Ascending aorta (tissue), 2 donors: ENCODE results near the gene PHF1. TPM values are rescaled to one million over a fixed set of nuclear protein-coding genes. Genes with fewer than 3 reads are reported as not detected.

Source experiments
- DNase-seq, 2 donors: peaks; one replicate each; pipeline ENCODE4 v3.0.0-alpha.2; 2019; ENCODE audit warnings: low spot score in 2 of 2
- H3K27ac ChIP-seq, 2 donors: fragments of 200-600 bp; sonication (generic); one replicate each; pipeline ENCODE4 v1.5.1; 2016 to 2017; ENCODE audit warnings: mild to moderate bottlenecking in 1 of 2
- H3K27me3 ChIP-seq: fragments of 200-600 bp; sonication (generic); one replicate; pipeline ENCODE4 v1.5.1; 2017
- H3K36me3 ChIP-seq, 2 donors: fragments of 200-600 bp; sonication (generic); one replicate each; pipeline ENCODE4 v1.5.1; 2016
- H3K4me1 ChIP-seq, 2 donors: fragments of 200-600 bp; sonication (generic); one replicate each; pipeline ENCODE4 v1.5.1; 2016 to 2017; ENCODE audit warnings: mild to moderate bottlenecking in 1 of 2
- H3K4me3 ChIP-seq, 2 donors: fragments of 200-600 bp; sonication (generic); one replicate each; pipeline ENCODE4 v1.5.1; 2016 to 2017; ENCODE audit warnings: mild to moderate bottlenecking in 1 of 2
- H3K9me3 ChIP-seq, 2 donors: fragments of 200-600 bp; sonication (generic); one replicate each; pipeline ENCODE4 v1.5.1; 2016
- CTCF ChIP-seq, 3 experiments: fragments of 200-600 bp in 2 of 3; fragments of 450-650 bp in 1 of 3; sonication (generic) in 2 of 3; IDR thresholded peaks; one replicate each; pipeline ENCODE4 v1.5.1; 2016 to 2019; ENCODE audit warnings: antibody characterized with exemption in 3 of 3, mild to moderate bottlenecking in 1 of 3, moderate library complexity in 1 of 3
- intact Hi-C: fragments of 100-400 bp; cut with DNase I; formaldehyde crosslinking; loops from one replicate; pipeline ENCODE4 v1.15.1; 2023
- total RNA-seq: library from RNA; depleted of rRNA; stranded (reverse); fragments of >200 nt; gene quantifications from one replicate; pipeline ENCODE4 v1.1.0, GENCODE V29; 2016

Gene PHF1
- total RNA-seq, 1 donor from 2014 or later, result 30.5 TPM

DNA sequence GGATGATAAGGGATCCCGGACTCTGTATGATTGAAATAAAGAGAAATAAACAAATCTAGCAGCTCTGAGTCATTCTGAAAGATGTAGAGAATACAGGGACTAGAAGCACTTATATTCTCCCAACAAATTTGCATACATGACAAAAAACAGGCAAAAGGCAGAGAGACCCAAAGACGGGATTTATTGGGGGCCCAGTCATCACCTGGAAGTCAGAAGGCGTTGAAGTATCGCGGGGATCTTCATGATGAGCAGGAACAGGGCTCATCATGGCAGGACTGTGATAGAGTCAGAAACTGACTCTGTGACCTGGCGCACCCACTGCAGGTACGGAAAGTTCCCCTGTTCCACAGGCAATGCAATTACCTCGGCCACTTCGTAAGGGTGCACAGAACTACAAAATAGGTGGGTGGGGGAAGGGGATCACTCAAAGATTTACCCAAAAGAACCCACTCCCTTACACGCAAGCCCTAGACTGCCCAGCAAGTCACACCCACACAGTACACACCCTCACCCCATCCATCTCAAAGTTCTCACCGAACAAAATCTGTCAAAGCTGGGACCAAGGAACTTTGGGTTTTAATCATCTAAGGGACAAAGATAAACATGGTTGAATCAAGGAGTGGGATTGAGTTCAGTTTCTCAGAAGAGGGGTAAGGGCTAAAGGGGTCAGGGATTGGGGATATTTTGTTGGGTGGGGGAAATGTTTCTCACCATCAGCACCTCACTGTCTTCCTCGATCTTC is 5.7 kb downstream of the PHF1 start:
- Histone ChIP-seq H3K4me1 (peaks cover 23 to 40% of the 10 kb centered on the region in 2 donors), H3K4me3 (peak overlapping the region; percentile 82 to 85), H3K27ac (peak overlapping the region; percentile 91 to 95), H3K9me3 (no peaks in the 10 kb centered on the region), H3K36me3 (peaks cover 32 to 40% of the 10 kb centered on the region in 2 donors), H3K27me3 (no peaks in the 10 kb centered on the region)
- intact Hi-C loops, result loop anchor here (5.0 to 10.0 kb wide), 5 partner anchors 144 to 1872 kb away; partner anchors contain the start of genes AGPAT1, ATP6V1G2, DDX39B and NFKBIL1
- DNase-seq, result no peak
- no peak for TF ChIP-seq CTCF (IDR thresholded peaks at IDR 0.05)

GRCh38 chr6:33417128-33417902 is 6.5 kb downstream of the PHF1 start:
- peak overlapping the region; percentile 82 to 85 for H3K4me3 ChIP-seq
- no peak for TF ChIP-seq CTCF (IDR thresholded peaks at IDR 0.05)
- H3K4me1 ChIP-seq, result peaks cover 17 to 33% of the 10 kb centered on the region in 2 donors
- intact Hi-C loops, result loop anchor here (5.0 to 10.0 kb wide), 5 partner anchors 145 to 1873 kb away; partner anchors contain the start of genes AGPAT1, ATP6V1G2, DDX39B and NFKBIL1
- H3K36me3 ChIP-seq, result peaks cover 32 to 37% of the 10 kb centered on the region in 2 donors
- H3K27ac ChIP-seq, result peak overlapping the region; percentile 91 to 95
- no peaks in the 10 kb centered on the region for H3K9me3 ChIP-seq
- no peak for DNase-seq
- H3K27me3 ChIP-seq, result no peaks in the 10 kb centered on the region

GRCh38 chr6:33417903-33418689 is 7.3 kb downstream of the PHF1 start, which contains the start of gene CUTA:
CUTA (minus strand) TSS chr6:33418107; CDS start chr6:33418000, 107 bp downstream.
- H3K4me1 ChIP-seq, result peaks cover 13 to 30% of the 10 kb centered on the region in 2 donors
- DNase-seq, result peak; percentile 99 to 100
- peaks cover 26 to 29% of the 10 kb centered on the region in 2 donors for H3K36me3 ChIP-seq
- H3K27ac ChIP-seq, result peak within 1 kb of the TSS; percentile 95
- intact Hi-C loops, result loop anchor here (1.0 to 10.0 kb wide), 7 partner anchors 8 to 1873 kb away; partner anchors contain the start of genes AGPAT1, ATP6V1G2, DDX39B and NFKBIL1
- H3K4me3 ChIP-seq, result peak within 1 kb of the TSS; percentile 82 to 85
- no peaks in the 10 kb centered on the region for H3K27me3 ChIP-seq
- H3K9me3 ChIP-seq, result no peaks in the 10 kb centered on the region
- peak in 2 of 3 experiments; percentile 22 to 32 for TF ChIP-seq CTCF (IDR thresholded peaks at IDR 0.05)

DNA sequence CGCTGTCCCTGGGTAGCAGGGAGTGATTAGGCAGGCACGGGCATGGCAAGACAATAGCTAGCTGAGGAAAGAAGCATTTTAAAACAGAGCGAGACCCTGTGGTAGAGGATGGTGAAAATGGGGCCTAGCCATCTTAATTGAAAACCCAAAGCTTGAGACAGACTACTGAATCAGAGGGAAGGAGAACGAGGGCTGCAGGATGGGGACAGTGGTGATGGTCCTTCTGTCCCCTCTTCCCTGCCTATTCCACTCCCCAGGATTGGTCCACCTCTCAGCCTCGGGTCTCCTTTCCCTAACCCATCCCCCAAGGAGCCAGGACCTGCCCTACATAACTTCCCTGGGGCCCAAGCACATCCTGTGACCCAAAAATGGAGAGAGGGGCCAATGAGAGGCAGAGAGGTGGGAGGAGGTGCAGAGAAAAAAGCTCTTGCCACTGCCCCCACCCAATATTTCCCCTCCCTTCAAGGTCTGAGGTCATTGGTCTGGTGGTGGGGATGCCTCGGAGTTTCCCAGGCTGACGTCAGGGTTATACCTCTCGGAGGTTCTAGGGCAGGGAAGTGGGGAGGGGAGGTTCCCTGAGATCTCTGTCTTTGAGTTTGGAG is 8.0 kb downstream of the PHF1 start:
- Histone ChIP-seq H3K4me3 (peak overlapping the region; percentile 69 to 77), H3K9me3 (no peaks in the 10 kb centered on the region), H3K36me3 (peaks cover 19 to 22% of the 10 kb centered on the region in 2 donors), H3K27me3 (no peaks in the 10 kb centered on the region), H3K4me1 (peaks cover 13 to 33% of the 10 kb centered on the region in 2 donors), H3K27ac (peak overlapping the region; percentile 95)
- TF ChIP-seq CTCF (IDR thresholded peaks at IDR 0.05), result no peak
- DNase-seq, result no peak
- intact Hi-C loops, result loop anchor here (1.0 to 10.0 kb wide), 7 partner anchors 8 to 1874 kb away; partner anchors contain the start of genes AGPAT1, ATP6V1G2, DDX39B and NFKBIL1
